Panc1 (cell line): Measurements from ENCODE around the gene TDRKH.

Experiments used
- CTCF ChIP-seq: fragments of 450-650 bp; IDR thresholded peaks from 2 replicates; pipeline ENCODE4 v1.5.1; 2017; ENCODE audit warnings: mild to moderate bottlenecking
- POLR2AphosphoS5 ChIP-seq: IDR thresholded peaks from 2 replicates; pipeline ENCODE4 v1.6.1; 2012; ENCODE audit warnings: mild to moderate bottlenecking, low read depth, low read length, moderate library complexity
- TCF7L2 ChIP-seq: IDR thresholded peaks from 2 replicates; pipeline ENCODE4 v1.6.1; 2011; ENCODE audit warnings: mild to moderate bottlenecking, low read depth, low read length, inconsistent platforms
- TF ChIP-seq, protein P1 (sequence below), 2 experiments: IDR thresholded peaks; 2 replicates each; pipeline ENCODE4 v1.6.1; 2011 to 2012; ENCODE audit warnings: low read depth in 2 of 2, control low read depth in 1 of 2, low read length in 1 of 2, mild to moderate bottlenecking in 1 of 2, moderate library complexity in 1 of 2; ENCODE audit not compliant: insufficient read depth in 1 of 2

DNA sequence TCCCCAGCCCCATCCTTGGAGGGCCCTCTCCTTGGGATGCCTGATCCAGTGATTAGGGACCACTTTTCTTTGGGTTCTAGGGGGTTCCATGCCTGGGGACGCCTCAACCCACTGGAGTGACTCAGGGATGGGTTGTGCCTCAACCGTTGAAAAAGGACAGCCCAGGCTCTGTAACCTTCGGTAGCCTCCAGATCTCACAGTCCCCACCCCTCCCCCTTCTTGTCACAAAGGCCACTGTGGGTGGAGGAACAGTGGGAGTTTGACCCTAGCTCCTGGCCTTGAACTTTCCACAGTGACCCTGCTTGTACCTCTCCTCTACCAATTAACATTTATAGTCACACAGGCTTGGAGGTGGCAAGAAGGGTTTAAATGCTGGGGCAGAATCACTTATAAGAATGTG lies 43.9 kb upstream of the TDRKH start:
- no peak for TF ChIP-seq CTCF
- TF ChIP-seq POLR2AphosphoS5 = no peak
- TF ChIP-seq, protein P1, sequence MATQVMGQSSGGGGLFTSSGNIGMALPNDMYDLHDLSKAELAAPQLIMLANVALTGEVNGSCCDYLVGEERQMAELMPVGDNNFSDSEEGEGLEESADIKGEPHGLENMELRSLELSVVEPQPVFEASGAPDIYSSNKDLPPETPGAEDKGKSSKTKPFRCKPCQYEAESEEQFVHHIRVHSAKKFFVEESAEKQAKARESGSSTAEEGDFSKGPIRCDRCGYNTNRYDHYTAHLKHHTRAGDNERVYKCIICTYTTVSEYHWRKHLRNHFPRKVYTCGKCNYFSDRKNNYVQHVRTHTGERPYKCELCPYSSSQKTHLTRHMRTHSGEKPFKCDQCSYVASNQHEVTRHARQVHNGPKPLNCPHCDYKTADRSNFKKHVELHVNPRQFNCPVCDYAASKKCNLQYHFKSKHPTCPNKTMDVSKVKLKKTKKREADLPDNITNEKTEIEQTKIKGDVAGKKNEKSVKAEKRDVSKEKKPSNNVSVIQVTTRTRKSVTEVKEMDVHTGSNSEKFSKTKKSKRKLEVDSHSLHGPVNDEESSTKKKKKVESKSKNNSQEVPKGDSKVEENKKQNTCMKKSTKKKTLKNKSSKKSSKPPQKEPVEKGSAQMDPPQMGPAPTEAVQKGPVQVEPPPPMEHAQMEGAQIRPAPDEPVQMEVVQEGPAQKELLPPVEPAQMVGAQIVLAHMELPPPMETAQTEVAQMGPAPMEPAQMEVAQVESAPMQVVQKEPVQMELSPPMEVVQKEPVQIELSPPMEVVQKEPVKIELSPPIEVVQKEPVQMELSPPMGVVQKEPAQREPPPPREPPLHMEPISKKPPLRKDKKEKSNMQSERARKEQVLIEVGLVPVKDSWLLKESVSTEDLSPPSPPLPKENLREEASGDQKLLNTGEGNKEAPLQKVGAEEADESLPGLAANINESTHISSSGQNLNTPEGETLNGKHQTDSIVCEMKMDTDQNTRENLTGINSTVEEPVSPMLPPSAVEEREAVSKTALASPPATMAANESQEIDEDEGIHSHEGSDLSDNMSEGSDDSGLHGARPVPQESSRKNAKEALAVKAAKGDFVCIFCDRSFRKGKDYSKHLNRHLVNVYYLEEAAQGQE (IDR thresholded peaks at IDR 0.05; ENCODE audit: insufficient read depth in 1 of 2, low read depth in 2 of 2, low read length in 1 of 2) = no peak
- no peak for TF ChIP-seq TCF7L2
